ENCODE data around the gene FREM2. TPM values are rescaled to one million over a fixed set of nuclear protein-coding genes. Genes with fewer than 3 reads are reported as not detected.

The FREM2 gene
- total RNA-seq, 1 donor from 2014 or later, result 2.8 TPM

GRCh38 chr13:38697197-38697596 lies 10.3 kb downstream of the FREM2 start:
- DNase-seq (ENCODE audit: low read depth) (no peak), FAIRE-seq (no peak)
- no peak overlapping the region for H3K4me3 Mint-ChIP-seq (ENCODE audit: unreplicated experiment)
- no peaks in the 10 kb centered on the region for H3K9me3 Mint-ChIP-seq (ENCODE audit: unreplicated experiment)
- no peak overlapping the region for H3K27ac Mint-ChIP-seq (ENCODE audit: unreplicated experiment)
- Histone ChIP-seq H3K27me3 (ENCODE audit: insufficient read depth, low read length) (no peaks in the 10 kb centered on the region), H3K9ac (ENCODE audit: low read length) (no peak overlapping the region), H3K79me2 (ENCODE audit: insufficient read depth, low read length) (no peaks in the 10 kb centered on the region), H3K27ac (ENCODE audit: low read depth, low read length) (no peak overlapping the region), H4K20me1 (ENCODE audit: insufficient read depth, low read length) (no peaks in the 10 kb centered on the region), H3K4me3 (ENCODE audit: insufficient read depth, low read depth, low read length) (no peak overlapping the region), H3K4me1 (ENCODE audit: insufficient read depth, low read length) (no peaks in the 10 kb centered on the region), H2AFZ (ENCODE audit: low read depth, low read length) (no peak overlapping the region), H3K36me3 (ENCODE audit: insufficient read depth, low read length) (no peaks in the 10 kb centered on the region), H3K9me3 (ENCODE audit: insufficient read depth, low read depth, low read length) (no peaks in the 10 kb centered on the region), H3K4me2 (ENCODE audit: low read length) (no peak overlapping the region)
- peaks cover 6% of the 10 kb centered on the region for H3K4me1 Mint-ChIP-seq (ENCODE audit: low read depth, unreplicated experiment)
- no peak for TF ChIP-seq EZH2 (IDR thresholded peaks at IDR 0.05; ENCODE audit: insufficient read depth, low read length)
- TF ChIP-seq CTCF (IDR thresholded peaks at IDR 0.05; ENCODE audit: insufficient read depth, low read depth, low read length), result no peak
- H3K27me3 Mint-ChIP-seq (ENCODE audit: low read depth, unreplicated experiment), result no peaks in the 10 kb centered on the region
- H3K36me3 Mint-ChIP-seq (ENCODE audit: low read depth, unreplicated experiment), result no peaks in the 10 kb centered on the region

- Histone ChIP-seq H2AFZ (ENCODE audit: low read depth, low read length) (no peak overlapping the region), H4K20me1 (ENCODE audit: insufficient read depth, low read length) (no peaks in the 10 kb centered on the region), H3K27ac (ENCODE audit: low read depth, low read length) (no peak overlapping the region), H3K4me3 (ENCODE audit: insufficient read depth, low read depth, low read length) (no peak overlapping the region), H3K4me2 (ENCODE audit: low read length) (no peak overlapping the region), H3K9ac (ENCODE audit: low read length) (no peak overlapping the region), H3K36me3 (ENCODE audit: insufficient read depth, low read length) (no peaks in the 10 kb centered on the region), H3K27me3 (ENCODE audit: insufficient read depth, low read length) (no peaks in the 10 kb centered on the region), H3K4me1 (ENCODE audit: insufficient read depth, low read length) (no peaks in the 10 kb centered on the region), H3K9me3 (ENCODE audit: insufficient read depth, low read depth, low read length) (no peaks in the 10 kb centered on the region), H3K79me2 (ENCODE audit: insufficient read depth, low read length) (no peaks in the 10 kb centered on the region)
- H3K27me3 Mint-ChIP-seq (ENCODE audit: low read depth, unreplicated experiment), result no peaks in the 10 kb centered on the region
- no peaks in the 10 kb centered on the region for H3K9me3 Mint-ChIP-seq (ENCODE audit: unreplicated experiment)
- no peak overlapping the region for H3K27ac Mint-ChIP-seq (ENCODE audit: unreplicated experiment)
- DNase-seq (ENCODE audit: low read depth), result no peak
- no peaks in the 10 kb centered on the region for H3K36me3 Mint-ChIP-seq (ENCODE audit: low read depth, unreplicated experiment)
- no peak overlapping the region for H3K4me3 Mint-ChIP-seq (ENCODE audit: unreplicated experiment)
- H3K4me1 Mint-ChIP-seq (ENCODE audit: low read depth, unreplicated experiment), result peaks cover 6% of the 10 kb centered on the region
- TF ChIP-seq EZH2 (IDR thresholded peaks at IDR 0.05; ENCODE audit: insufficient read depth, low read length), result no peak
- FAIRE-seq, result no peak
Observed at GRCh38 chr13:38697628-38698333, 10.9 kb downstream of the FREM2 start.

- Mint-ChIP-seq H3K9me3 (ENCODE audit: unreplicated experiment) (no peaks in the 10 kb centered on the region), H3K4me1 (ENCODE audit: low read depth, unreplicated experiment) (peaks cover 6% of the 10 kb centered on the region), H3K4me3 (ENCODE audit: unreplicated experiment) (no peak overlapping the region), H3K36me3 (ENCODE audit: low read depth, unreplicated experiment) (no peaks in the 10 kb centered on the region), H3K27ac (ENCODE audit: unreplicated experiment) (no peak overlapping the region), H3K27me3 (ENCODE audit: low read depth, unreplicated experiment) (no peaks in the 10 kb centered on the region)
- no peak for FAIRE-seq
- Histone ChIP-seq H2AFZ (ENCODE audit: low read depth, low read length) (no peak overlapping the region), H3K4me1 (ENCODE audit: insufficient read depth, low read length) (no peaks in the 10 kb centered on the region), H3K27me3 (ENCODE audit: insufficient read depth, low read length) (no peaks in the 10 kb centered on the region), H3K9me3 (ENCODE audit: insufficient read depth, low read depth, low read length) (no peaks in the 10 kb centered on the region), H3K79me2 (ENCODE audit: insufficient read depth, low read length) (no peaks in the 10 kb centered on the region), H4K20me1 (ENCODE audit: insufficient read depth, low read length) (no peaks in the 10 kb centered on the region), H3K9ac (ENCODE audit: low read length) (no peak overlapping the region), H3K36me3 (ENCODE audit: insufficient read depth, low read length) (no peaks in the 10 kb centered on the region), H3K27ac (ENCODE audit: low read depth, low read length) (no peak overlapping the region), H3K4me2 (ENCODE audit: low read length) (no peak overlapping the region), H3K4me3 (ENCODE audit: insufficient read depth, low read depth, low read length) (no peak overlapping the region)
- TF ChIP-seq CTCF (IDR thresholded peaks at IDR 0.05; ENCODE audit: insufficient read depth, low read depth, low read length) (no peak), EZH2 (IDR thresholded peaks at IDR 0.05; ENCODE audit: insufficient read depth, low read length) (no peak)
- no peak for DNase-seq (ENCODE audit: low read depth)
Observed at GRCh38 chr13:38700051-38700450, 13.2 kb downstream of the FREM2 start.

Data from astrocyte (in vitro differentiated cells and primary cell).